Glomerular visceral epithelial cell (primary cell): ENCODE data around the gene TXNRD3.

Source experiments
- DNase-seq: peaks from one replicate; pipeline ENCODE4 v3.0.0-alpha.2; 2016; ENCODE audit errors: extremely low spot score

The TXNRD3 gene

DNA sequence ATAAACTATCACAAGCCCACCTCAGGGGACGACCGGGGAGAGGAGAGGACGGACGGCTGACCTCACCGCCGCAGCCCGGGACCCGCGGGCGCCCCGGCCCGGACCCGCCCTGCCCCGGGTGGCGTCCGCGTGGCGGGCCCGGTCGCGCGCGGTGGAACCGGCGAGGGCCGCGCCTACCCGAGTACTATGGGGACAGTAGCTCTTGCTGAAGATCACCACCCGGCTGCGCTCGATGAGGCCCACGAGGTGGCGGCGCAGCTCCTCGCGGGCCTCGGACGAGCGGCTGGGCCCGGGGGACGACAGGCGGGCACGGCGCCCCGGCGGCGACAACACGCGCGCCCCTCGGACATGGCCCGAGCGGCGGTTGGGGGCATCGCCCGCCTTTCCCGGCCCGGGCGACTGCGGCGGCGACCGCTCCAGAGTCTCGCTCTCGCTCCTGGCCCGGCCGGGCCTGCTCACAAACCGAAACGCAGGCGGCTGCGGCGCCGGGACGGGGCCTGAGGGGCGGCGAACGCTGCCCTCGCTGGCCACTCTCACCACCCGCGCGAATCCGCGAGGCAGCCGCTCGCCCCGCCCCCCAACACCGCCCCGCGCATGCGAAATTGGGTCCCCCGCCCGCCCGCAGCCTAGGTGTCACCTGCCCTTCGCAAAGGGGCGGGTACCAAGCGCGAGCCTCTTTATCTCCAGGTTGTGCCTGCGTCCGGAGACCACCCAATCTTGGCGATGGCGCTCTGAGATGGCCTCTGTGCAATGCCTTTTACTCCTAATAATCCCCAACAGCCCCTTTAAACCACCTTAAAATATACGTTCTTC, at the start of gene TXNRD3:
TXNRD3 (minus strand) TSS at position 554 of the 813 bp plus-strand sequence.
- peak; percentile 67 for DNase-seq

DNA sequence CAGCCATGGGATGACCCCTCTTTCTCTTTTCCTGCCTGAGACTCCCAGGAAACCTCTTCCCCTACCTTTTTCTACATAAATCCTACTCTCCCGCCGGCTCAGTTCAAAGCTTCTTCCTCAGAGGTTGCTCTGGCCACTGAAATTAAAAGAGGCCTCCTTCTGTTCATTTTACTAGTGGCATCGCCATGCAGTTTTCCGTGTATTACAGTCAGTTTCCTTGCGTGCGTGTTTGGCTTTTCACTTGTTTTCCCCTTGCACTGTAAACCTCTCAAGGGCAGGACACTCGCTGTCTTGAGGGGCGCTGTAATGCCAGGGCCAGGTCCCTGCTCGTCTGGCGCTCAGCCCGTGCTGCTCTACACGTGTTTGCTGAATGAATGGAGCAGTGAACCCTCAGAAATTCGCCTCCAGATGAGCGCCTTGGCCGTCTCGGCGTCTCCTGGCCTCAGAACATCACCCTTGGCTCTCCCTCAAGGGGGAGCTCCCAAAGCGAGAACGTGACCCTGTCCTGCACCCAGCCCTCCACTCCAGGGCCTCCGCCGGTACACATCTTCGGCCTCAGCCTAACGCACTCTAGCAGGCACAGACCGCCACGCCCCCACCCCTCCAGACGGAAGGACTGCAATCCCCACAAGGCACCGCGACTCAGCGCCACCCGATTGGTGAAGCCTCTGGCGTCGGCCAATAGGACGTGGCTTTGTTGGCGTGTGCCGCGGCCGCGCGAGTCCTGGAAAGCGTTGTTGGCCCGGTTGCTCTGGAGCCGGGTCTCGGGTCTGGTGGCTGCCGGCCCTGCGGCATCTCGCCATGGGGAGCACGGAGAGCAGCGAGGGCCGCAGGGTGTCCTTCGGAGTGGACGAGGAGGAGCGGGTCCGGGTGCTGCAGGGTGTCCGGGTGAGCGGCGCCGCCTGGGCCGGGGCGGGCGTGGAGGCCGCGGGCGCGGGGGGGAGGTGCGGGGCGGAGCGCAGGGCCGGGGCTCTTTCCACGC, 48.9 kb upstream of the TXNRD3 start, which contains the start of gene CHCHD6:
CHCHD6 (plus strand) TSS at position 729 of the 982 bp plus-strand sequence; CDS start at position 802, 73 bp downstream.
- DNase-seq = peak; percentile 95

DNA sequence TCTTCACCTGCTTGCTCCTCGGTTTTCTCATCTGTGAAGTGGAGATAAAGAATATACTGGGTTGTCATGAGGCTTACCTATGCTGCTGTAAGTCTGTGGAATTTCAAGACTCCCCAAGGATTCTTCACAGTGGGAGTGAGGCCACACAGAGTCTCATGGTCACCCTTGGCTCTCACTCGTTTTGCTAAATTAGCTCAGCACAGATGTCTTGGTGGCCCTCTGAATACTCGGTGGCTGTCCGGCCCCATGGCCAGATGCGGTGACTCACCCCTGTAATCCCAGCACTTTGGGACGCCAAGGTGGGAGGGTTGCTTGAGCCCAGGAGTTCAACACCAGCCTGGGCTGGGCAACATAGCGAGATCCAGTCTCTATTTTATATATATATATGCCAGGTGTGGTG, 44.1 kb upstream of the TXNRD3 start:
- DNase-seq = no peak

DNA sequence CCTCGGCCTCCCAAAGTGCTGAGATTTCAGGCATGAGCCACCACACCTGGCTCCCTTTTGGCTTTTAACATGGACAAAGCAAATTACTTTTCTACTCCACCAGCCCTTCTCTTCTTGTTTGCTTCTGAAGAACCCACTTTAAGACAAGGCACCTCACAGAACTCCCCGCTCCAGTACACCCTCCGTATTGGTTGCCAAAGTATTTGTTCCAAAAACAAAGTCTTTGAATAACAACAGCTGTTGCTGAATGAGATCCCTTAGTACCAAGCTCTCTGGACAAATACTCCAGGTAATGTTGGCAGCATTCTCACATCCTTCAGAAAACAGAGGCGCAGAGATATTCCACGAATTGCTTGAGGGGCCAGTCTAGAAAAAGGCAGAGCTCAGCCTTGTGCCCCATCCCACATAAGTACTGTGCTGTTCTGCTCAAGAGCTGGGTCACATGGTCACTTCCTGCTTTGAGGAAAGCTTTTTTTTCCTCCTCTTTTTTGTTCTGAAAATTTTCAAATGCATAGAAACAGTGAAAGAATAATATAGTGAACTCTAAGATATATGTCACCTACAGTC, 41.9 kb upstream of the TXNRD3 start:
- no peak for DNase-seq

DNA sequence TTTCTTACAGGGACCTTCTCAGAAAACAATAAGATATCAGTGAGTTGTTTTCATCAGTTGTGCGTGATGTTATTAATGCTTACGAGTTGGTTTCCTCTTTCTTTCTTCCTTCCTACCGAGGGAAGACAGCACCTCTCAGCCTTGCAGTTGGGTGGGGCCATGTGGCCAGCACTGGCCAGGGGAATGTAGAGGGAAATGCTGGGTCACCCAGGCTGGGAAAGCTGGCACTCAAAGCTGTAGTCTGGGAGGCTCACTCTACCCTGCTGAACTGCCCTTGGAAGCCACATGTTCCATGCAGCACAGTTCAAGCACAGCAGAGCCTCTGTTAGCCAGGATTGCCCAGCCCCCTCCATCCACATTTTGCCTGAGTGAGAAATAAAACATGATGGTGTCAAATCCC, 39.0 kb upstream of the TXNRD3 start:
- DNase-seq = no peak

DNA sequence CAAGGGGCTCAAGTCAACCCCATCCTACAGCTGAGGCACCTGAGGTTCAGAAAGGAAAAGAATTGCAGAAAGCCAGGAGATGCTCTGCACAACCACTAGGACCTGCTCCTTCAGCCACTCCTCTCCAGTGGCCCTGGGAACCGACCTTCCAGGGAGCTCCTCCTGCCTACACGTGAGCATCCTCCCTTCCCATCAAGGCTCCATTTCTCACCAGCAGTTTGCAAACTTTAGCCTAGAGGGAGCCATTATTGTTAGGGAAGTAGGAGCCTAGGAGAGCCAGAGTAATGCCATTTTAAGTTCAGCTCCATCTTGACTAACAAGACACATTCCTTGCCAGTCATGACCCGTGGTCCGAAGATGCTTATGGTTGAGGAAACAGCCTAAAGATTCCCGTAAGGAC, 37.9 kb upstream of the TXNRD3 start:
- DNase-seq = no peak

DNA sequence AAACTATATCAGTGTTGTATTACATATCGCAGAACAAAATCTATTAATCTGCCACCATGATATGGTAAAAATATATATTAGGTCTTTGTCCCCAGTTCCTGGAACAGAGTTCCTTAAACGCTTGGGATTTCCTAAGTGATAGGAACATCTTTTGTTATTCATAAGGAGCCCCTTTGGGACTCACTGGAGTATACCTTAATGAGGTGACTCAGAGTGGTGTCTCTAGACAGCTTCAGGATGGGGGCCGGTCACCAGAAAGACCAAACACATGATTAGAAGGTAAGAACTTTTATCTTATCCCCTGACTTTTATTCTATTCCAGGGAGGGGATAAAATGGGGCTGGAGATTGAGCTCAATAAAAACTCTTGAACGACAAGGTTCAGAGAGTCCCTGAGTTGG, 36.8 kb upstream of the TXNRD3 start:
- no peak for DNase-seq

DNA sequence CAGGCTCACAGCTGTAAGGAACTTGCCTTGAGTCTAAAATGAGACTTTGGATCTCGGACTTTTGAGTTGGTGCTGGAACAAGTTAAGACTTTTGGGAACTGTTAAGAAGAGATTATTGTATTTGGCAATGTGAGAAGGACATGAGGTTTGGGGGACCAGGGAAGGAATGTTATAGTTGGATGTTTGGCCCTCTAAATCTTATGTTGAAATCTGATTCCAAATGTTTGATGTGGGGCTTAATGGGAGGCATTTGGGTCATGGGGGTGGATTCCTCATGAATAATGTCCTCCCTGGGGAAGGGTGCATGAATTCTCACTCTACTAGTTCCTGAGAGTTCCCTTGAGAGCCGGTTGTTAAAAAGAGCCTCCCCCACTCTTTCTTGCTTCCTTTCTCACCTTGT, 30.6 kb upstream of the TXNRD3 start:
- no peak for DNase-seq

DNA sequence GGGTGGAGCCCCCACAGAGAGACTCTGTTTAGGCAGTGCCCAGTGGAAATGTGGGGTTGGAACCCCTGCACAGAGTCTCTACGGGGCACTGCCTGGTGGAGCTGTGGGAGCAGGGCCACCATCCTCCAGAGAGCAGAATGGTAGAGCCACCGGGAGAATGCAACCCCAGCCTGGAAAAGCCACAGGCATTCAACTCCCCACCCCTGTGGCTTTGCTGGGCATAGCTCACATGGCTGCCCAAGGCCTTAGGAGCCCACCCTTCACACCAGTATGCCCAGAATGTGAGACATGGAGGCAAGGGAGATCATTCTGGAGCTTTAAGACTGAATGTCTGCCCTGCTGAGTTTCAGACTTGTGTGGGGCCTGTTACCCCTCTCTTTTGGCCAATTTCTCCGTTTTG, 30.1 kb upstream of the TXNRD3 start:
- DNase-seq = peak; percentile 49

DNA sequence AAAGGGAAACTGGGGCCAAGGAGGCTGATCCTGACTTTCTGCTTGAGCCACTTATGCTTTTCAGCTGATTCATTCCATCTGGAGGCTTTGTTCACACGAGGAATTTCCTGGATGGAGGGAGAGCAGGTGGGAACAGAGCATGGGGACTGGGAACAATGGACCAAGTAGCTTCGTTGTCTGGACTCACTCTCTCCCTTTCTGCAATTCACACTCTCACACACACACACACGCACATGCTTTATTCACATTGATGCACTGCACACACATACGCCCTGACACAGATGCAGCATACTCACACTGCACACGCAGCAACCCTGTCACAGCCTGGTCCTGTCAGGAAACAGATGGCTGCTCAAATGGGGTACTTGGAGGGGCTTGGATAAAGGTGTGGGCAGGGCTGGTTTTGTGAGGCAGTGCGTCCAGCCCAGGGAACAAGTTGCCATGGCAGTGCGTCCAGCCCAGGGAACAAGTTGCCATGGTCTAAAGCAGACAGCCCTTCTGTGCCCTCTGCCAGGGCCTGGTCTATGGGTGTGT, 29.4 kb upstream of the TXNRD3 start:
- DNase-seq = no peak

DNA sequence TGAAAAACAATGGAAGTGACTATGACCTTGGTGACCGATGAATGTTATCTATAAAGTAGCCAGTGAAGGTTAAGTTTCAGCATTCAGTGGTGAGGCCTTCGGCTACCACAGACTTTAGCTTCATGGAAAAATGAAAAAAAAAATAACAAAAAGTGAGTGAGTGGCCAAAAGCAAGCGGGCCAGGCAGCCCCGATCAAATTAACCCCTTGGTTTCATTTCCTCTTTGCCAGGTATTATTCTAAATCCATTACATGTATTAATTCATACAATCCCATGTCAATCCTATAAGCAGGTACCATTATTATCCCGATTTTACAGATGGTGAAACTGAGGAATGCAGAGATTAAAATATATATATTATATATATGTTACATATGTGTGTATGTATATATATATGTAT, 28.1 kb upstream of the TXNRD3 start:
- no peak for DNase-seq

DNA sequence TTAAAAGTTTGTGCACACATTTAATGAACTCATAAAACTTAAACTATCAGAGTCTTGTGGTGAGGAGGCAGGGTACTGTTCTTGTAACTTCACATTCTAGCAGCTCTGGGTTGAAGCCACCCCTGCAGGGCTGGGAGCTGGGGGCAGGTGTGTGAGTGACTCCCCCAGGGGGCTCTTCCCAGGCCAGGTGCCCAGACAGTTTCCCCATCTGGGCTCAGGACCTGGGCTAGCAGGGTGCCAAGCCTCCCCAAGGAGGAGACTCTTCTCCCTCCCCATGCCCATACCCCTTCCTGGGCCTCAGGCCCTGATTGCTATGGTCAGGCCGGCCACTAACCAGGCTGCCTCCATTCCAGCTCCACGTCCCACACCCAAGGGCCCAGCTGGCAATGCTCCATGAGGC, 27.1 kb upstream of the TXNRD3 start:
- no peak for DNase-seq

DNA sequence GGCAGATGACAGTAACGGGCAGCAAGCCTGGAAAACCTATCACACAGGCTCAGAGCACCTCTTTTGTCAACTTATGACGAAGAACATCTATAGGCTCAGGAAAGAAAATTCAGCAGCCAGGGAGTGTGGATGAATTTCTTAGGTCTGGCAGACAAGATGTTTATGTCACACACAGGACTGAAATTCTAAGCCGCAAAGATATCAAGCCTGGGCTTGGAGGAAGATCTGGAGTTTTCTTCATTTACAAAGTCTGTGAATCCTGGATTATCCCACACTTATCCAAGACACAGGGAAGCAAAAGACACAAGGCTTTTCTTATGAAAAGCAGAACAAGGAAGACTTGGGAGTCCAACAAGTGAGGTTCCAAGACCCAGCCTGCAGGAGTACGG, 25.7 kb upstream of the TXNRD3 start:
- DNase-seq = no peak

DNA sequence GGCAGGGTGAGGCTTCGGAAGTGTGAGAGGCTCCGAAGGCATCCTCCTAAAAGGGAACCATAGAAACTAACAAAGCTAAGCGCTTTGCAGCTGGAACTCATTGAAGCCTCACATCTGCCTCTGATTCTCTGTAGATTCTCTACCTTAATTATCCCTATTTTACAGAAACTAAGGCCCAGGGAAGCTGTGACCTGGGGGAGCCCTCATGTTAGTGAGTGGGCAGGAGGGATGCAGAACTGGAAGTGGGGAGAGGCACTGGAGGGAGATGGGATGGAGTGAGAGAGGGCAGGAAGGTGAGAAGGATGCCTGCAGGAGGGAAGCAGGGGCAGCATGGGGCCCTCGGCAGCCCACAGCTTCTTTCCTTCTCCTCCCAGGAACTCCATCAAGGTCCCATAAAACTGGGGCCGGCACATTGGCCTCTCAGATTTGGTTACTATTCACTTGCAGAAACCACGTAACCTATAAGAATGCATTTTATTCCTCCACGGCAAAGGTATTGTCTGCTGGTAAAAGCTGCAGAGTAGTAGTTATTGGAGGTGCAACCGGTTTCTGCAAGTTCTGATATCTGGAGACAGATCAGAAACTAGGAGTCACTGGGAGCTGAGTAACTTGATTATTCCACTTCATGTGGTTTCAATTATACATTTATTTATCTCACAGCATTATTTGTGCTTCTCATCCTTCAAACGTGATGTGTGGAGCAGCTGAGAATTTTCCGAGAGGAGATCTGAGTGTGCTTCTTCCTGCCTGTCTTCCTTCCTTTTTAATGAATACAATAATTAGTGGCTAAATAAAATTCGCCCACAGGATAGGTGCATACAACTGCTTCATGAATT, 25.1 kb upstream of the TXNRD3 start:
- no peak for DNase-seq

DNA sequence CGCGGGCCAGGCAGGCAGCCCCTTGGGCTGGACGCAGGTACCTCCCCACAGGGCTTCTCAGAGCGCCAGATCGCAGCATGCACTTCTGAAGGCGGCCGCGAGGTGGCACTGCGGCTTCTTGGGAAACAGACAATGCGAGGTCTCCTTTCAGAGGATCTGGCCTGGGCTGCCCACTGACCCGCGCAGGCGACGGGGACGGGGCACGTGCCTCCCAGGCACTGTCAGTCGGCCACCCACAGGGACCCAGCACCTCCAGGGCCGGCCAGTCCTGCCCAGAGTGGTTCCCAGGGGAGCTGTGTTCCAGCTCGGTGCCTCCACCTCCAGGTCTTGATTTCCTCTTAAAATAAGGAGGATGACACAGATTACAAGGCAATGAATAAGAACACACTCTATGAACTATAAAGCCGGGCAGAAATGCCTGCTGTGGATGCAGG, 24.4 kb upstream of the TXNRD3 start:
- DNase-seq = peak; percentile 76

DNA sequence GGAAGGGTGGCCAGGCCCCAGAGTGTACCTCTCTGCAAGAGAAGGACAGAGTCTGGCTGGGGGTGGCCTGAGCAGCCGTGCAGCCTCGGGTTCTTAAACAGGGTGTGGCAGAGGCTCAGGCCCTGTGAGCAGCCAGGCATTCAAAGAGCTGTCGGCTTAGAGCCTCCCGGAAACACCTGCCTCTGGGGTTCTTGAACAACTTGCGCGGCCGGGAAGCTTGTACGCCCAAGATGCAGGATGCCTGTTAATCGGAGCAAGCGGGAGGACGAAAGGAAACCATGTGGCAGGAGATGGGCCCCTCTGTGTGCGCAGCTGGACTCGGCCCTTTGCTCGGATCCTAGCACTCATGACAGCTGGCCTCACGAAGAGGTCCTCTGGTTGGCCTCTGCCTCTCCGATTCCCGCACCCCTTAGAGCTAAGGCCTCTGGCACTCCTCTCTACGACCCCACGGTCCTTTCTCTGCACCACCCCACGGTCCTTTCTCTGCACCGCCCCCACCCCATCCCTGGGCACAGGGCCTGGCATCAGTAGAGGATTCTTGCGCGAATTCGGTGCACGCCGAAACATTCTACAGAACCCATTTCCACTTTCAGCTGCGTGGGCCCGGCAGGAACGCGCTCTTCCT, 23.9 kb upstream of the TXNRD3 start:
- no peak for DNase-seq

DNA sequence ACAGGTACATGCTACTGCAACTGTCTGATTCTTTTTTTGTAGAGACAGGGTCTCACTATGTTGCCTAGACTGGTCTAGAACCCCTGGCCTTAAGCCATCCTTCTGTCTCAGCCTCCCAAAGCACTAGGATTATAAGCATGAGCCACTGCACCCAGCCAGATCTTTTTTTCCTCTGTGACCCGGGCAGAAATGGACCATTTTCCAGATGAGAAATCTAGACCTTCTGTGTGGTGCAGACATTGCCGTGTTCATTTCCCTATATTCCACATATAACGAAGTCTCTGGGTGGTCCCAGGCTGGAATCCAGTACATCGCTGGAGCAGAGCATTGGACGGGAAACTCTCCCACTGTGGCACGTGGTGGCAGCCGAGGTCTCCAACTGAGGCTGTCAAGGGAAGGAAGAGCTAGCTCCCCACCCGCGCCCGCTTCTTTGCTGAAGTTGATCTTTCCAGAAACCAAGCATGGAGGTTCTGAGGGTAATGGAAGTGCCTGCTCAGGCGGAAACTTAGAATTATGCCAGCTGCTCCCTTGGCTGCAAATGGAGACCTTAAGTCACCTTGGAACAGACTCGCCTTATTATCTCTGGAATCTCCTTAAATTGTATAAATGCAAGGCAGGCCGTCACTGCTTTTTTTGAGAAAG, 23.1 kb upstream of the TXNRD3 start:
- no peak for DNase-seq

DNA sequence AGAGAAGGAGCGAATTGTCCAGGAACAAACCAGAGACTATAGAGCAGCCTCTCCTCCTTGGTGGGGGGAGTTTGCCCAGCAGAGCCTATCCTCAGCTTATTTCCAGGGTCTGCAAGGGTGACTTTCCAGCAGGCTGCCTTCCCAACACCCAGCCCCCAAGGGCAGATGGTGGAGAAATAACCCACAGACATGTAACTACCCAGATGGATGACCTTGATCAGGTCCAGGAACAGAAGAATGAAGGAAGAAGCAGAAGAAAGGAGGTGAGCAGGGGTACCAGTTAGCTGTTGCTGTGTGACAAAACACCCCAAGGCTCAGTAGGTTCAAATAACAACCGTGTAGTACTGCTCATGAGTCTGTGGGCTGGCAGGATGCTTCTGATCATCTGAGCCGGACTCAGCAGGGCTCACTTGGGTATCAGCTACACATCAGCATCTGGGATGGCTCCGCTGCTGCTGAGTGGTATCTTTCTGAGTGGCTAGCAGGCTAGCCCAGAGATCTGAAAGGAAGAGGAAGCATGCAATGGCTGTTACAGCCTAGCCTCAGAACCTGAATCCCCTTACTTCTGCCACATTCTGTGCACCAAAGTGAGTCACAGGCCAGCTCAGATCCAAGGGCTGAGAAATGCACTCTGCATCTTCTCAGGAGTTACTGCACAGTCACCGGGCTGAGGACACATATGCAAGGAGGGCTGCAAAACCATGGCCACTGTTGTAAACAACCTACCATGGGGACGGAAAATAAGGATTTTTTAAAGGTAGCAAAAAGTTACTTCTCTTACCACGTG, 22.2 kb upstream of the TXNRD3 start:
- no peak for DNase-seq

DNA sequence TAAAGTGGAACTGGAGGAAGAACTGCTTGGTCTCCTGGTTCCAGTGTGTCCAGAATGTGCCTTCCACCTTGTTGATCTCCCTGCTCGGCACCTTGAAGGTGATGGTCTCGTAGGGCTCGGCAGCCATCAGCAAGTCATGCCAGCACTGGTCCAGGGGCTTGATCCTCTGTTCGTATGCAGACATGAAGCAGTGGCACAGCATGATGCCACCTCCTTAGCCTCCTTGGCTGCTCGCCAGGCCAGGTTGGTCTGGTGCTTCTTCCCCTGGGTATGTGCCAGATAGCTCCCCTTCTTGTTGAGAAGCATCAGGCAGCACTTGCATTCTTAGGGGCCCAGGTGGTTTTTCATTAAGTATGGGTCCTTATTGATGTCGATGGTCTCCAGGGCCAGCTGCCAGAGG, 17.8 kb upstream of the TXNRD3 start:
- DNase-seq = no peak
